ENCODE measurements around the gene PPP1R12B. TPM values are rescaled to one million over a fixed set of nuclear protein-coding genes. Genes with fewer than 3 reads are reported as not detected.
"Not testable (repeated sequence)": the region's sequence is repeated elsewhere in the genome, so short reads cannot be mapped to it uniquely, and the experiment has no call there.

PPP1R12B gene
- polyA plus RNA-seq, 1 donor: 51.8 TPM

DNA sequence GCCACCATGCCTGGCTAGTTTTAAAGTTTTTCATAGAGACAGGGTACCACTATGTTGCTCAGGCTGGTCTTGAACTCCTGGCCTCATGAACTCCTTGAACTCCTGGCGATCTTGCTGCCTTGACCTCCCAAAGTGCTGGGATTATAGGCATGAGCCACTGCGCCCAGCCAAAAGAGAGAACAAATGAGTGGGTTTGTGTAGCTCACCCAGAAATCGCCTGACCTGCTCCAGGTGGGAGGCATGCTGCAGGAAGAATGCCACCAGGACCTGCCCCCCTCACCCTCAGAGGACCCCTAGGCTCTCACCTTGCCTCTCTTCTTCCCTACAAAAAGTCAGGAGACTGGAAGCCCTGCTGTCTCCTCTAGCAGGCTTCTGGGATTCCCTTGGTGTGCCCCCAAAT is 272.9 kb downstream of the PPP1R12B start:
- WGBS (ENCODE audit: insufficient coverage, low lambda C conversion rate): no CpG with 5 or more reads among the region's 3 CpGs
- Histone ChIP-seq H3K27me3 (ENCODE audit: control insufficient read depth, insufficient read depth, low read length) (no peaks in the 10 kb centered on the region), H3K4me1 (ENCODE audit: control insufficient read depth, insufficient read depth, low read length) (no peaks in the 10 kb centered on the region), H3K4me3 (ENCODE audit: low read length) (no peak overlapping the region), H3K9me3 (ENCODE audit: control insufficient read depth, low read depth, low read length) (peaks cover 5% of the 10 kb centered on the region), H3K36me3 (ENCODE audit: control insufficient read depth, insufficient read depth, low read length) (no peaks in the 10 kb centered on the region), H3K27ac (ENCODE audit: low read length) (no peak overlapping the region)
- DNase-seq: no peak

DNA sequence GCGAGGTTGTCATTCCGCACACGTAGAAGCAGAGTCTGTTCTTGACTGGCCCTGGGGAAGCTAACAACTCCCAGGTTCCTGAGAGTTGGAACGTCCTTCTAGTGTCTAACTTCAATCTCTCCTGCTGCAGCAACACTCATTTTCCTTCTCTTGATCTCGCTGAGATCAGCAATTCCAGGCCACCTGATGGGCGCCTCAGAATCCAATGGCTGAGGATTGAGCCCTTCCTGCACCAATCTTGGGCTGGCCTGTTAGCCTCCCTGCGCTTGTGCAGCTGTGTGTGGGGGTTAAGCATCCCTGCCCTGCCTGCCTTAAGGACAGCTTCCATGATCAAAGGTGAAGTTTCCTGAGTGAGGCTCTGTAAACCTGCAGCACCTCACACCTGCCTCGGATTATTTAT is 273.9 kb downstream of the PPP1R12B start:
- no peak overlapping the region for H3K27ac ChIP-seq (ENCODE audit: low read length)
- 50% methylated on average over 2 of the region's 8 CpGs for WGBS (ENCODE audit: insufficient coverage, low lambda C conversion rate)
- H3K27me3 ChIP-seq (ENCODE audit: control insufficient read depth, insufficient read depth, low read length): no peaks in the 10 kb centered on the region
- H3K4me1 ChIP-seq (ENCODE audit: control insufficient read depth, insufficient read depth, low read length): peaks cover 3% of the 10 kb centered on the region
- DNase-seq: no peak
- no peaks in the 10 kb centered on the region for H3K36me3 ChIP-seq (ENCODE audit: control insufficient read depth, insufficient read depth, low read length)
- H3K4me3 ChIP-seq (ENCODE audit: low read length): no peak overlapping the region
- peaks cover 5% of the 10 kb centered on the region for H3K9me3 ChIP-seq (ENCODE audit: control insufficient read depth, low read depth, low read length)

DNA sequence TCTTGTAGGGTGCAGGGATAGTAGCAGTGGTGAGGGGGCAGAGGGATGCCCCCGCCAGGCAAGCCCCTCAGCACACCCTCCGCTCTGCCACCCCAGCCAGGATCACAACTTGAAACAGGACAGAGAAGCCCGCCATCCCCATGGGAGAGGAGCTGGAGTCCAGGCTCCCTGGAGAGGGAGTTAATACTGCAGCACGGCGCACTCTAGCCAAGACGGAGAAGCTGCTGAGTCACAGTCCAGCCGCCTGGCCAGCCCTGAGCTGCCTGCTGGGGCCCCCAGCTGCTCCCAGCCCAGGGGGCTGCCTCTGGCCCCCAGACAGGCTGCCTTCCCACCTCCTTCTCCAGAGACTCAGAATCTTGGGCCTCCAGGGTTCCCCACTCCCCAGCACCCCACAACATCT is 274.6 kb downstream of the PPP1R12B start:
- Histone ChIP-seq H3K4me3 (ENCODE audit: low read length) (no peak overlapping the region), H3K27me3 (ENCODE audit: control insufficient read depth, insufficient read depth, low read length) (no peaks in the 10 kb centered on the region), H3K4me1 (ENCODE audit: control insufficient read depth, insufficient read depth, low read length) (peaks cover 5% of the 10 kb centered on the region), H3K27ac (ENCODE audit: low read length) (no peak overlapping the region), H3K36me3 (ENCODE audit: control insufficient read depth, insufficient read depth, low read length) (no peaks in the 10 kb centered on the region), H3K9me3 (ENCODE audit: control insufficient read depth, low read depth, low read length) (peaks cover 5% of the 10 kb centered on the region)
- DNase-seq: no peak
- no CpG with 5 or more reads among the region's 7 CpGs for WGBS (ENCODE audit: insufficient coverage, low lambda C conversion rate)

DNA sequence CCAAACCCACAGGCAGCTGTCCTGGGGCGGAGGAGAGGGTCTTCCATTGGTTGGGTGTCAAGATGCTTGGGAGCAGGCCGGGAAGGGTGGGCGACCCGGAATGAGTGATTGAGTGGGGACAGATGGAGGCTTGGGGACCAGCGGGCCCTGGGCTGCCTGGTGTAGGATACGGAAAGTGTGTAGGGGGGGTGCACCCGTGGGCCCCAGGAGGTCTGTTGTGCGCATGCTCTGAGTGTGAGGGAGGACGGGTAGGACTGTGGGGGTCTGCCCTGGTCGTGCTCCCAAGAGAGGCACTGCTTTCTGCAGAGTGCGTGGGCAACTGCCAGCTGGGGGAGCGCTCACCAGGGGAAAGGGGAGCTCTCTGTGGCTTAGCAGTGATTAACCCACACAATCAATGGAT is 275.0 kb downstream of the PPP1R12B start:
- WGBS (ENCODE audit: insufficient coverage, low lambda C conversion rate): no CpG with 5 or more reads among the region's 12 CpGs
- H3K36me3 ChIP-seq (ENCODE audit: control insufficient read depth, insufficient read depth, low read length); H3K4me3 ChIP-seq (ENCODE audit: low read length); H3K4me1 ChIP-seq (ENCODE audit: control insufficient read depth, insufficient read depth, low read length); H3K27ac ChIP-seq (ENCODE audit: low read length); H3K27me3 ChIP-seq (ENCODE audit: control insufficient read depth, insufficient read depth, low read length); H3K9me3 ChIP-seq (ENCODE audit: control insufficient read depth, low read depth, low read length); DNase-seq: not testable (repeated sequence)

DNA sequence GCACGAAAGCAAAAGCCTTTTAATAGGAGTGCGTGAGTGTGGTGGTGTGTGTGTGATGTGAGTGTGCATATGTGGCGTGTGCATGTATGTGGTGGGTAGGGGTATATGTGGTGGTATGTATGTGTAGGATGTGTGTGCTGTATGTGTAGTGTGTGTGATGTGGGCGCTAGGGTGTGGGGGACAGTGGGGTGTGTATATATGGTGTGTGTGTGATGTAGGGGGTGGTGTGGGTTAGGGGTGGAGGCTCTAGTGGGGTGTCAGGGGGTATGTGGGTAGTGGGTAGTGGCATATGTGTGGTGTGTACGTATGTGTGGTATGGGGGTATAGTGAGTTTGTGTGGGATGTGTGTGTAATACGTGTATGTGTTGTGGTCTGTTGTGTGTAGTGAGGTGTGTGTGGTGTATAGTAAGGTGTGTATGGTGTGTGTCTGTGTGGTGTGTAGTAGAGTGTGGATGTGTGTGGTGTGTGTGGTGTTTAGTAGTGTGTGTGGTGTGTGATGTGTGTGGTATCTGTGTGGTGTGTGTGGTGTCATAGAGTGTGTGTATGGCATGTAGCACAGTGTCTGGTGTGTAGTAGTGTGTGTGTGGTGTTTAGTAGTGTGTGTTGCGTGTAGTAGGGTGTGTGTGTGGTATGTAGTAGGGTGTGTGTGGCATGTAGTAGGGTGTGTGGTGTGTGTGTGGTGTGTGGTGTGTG is 275.7 kb downstream of the PPP1R12B start:
- Histone ChIP-seq H3K27me3 (ENCODE audit: control insufficient read depth, insufficient read depth, low read length) (no peaks in the 10 kb centered on the region), H3K27ac (ENCODE audit: low read length) (no peak overlapping the region), H3K4me1 (ENCODE audit: control insufficient read depth, insufficient read depth, low read length) (peaks cover 5% of the 10 kb centered on the region), H3K9me3 (ENCODE audit: control insufficient read depth, low read depth, low read length) (peaks cover 5% of the 10 kb centered on the region), H3K36me3 (ENCODE audit: control insufficient read depth, insufficient read depth, low read length) (no peaks in the 10 kb centered on the region), H3K4me3 (ENCODE audit: low read length) (no peak overlapping the region)
- WGBS (ENCODE audit: insufficient coverage, low lambda C conversion rate): no CpG with 5 or more reads among the region's 7 CpGs
- no peak for DNase-seq

DNA sequence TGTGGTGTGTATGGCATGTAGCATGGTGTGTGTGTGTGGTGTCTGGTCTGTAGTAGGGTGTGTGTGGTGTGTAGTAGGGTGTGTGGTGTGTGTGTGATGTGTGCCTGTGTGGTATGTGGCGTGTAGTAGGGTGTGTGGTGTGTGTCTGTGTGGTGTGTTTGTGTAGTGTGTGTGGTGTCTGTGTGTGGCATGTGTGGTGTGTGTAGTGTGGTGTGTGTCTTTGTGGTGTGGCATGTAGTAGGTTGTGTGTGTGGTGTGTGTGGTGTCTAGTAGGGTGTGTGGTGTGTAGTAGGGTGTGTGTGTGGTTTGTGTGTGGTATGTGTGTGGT is 276.2 kb downstream of the PPP1R12B start:
- DNase-seq: no peak
- Histone ChIP-seq H3K27me3 (ENCODE audit: control insufficient read depth, insufficient read depth, low read length) (no peaks in the 10 kb centered on the region), H3K4me3 (ENCODE audit: low read length) (no peak overlapping the region), H3K4me1 (ENCODE audit: control insufficient read depth, insufficient read depth, low read length) (peaks cover 5% of the 10 kb centered on the region), H3K27ac (ENCODE audit: low read length) (no peak overlapping the region), H3K9me3 (ENCODE audit: control insufficient read depth, low read depth, low read length) (peaks cover 5% of the 10 kb centered on the region), H3K36me3 (ENCODE audit: control insufficient read depth, insufficient read depth, low read length) (no peaks in the 10 kb centered on the region)
- no CpG with 5 or more reads among the region's 1 CpG for WGBS (ENCODE audit: insufficient coverage, low lambda C conversion rate)

DNA sequence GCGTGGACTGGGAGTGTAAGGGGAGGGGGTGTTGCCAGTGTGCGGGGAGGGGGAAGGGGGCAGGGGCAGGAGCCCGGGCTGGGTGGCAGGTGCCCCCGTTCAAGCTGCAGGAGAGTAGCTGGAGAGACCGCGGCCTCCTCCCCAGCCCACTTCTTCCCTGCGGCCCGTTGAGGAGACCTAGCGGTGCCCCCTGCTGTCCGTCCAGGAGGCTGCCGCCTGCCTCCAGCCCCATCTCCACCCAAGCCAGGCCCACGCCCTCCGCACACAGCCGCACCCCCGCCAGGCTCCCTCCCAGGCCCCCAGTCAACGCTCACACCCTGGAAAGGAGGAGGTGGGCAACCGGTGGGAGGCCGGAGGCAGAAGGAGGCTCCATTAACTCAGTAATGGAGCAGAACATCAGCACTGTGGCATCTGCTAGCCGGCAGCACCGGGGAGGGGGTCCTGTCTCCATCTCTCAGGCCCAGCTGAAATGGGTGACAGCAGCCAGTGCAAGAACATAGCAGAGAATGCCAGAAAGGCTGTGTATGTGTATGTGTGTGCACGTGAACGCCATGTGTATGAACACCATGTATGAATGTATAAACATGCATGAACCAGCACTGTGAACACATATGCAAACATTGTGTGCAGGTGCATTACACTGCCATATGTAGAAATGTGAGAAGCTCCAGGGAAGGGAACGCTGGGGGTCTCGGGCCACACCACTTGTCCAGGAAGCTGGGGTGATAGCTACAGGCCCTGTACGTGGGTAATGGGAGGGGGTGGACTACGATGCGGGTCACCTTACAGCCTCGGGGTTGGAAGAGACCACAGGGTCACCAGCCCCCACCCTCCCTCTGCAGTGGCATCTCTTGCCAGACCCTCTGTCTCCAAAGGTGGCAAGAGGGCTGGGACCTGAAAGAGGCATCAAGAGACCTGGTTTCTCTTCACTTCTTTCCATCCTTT is 277.2 kb downstream of the PPP1R12B start:
- H3K36me3 ChIP-seq (ENCODE audit: control insufficient read depth, insufficient read depth, low read length): no peaks in the 10 kb centered on the region
- H3K4me3 ChIP-seq (ENCODE audit: low read length): no peak overlapping the region
- H3K4me1 ChIP-seq (ENCODE audit: control insufficient read depth, insufficient read depth, low read length): peaks cover 5% of the 10 kb centered on the region
- H3K9me3 ChIP-seq (ENCODE audit: control insufficient read depth, low read depth, low read length): peaks cover 5% of the 10 kb centered on the region
- peak in 1 of 2 donors; percentile 56 for DNase-seq
- H3K27ac ChIP-seq (ENCODE audit: low read length): no peak overlapping the region
- WGBS (ENCODE audit: insufficient coverage, low lambda C conversion rate): no CpG with 5 or more reads among the region's 28 CpGs
- no peaks in the 10 kb centered on the region for H3K27me3 ChIP-seq (ENCODE audit: control insufficient read depth, insufficient read depth, low read length)

DNA sequence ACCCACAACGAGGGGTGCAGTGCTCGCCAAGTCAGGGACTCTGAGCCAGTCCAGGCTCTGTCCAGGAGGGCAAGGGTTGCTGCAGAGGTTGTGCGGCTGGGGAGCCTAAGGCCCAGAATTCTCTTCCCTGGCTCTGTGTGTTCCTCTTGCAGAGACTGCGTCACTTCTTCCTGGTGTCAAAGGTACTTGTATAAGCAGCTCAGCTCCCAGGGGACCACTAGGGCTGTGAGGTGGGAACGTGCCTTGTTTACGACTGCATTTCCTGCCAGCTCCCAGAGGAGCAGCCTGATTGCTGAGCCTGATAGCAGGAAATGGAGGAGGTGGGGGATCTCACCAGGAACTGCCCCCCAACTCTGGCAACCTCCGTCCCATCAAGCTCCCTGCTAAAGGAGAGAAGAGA is 278.5 kb downstream of the PPP1R12B start:
- WGBS (ENCODE audit: insufficient coverage, low lambda C conversion rate): no CpG with 5 or more reads among the region's 7 CpGs
- DNase-seq; H3K36me3 ChIP-seq (ENCODE audit: control insufficient read depth, insufficient read depth, low read length); H3K9me3 ChIP-seq (ENCODE audit: control insufficient read depth, low read depth, low read length); H3K4me1 ChIP-seq (ENCODE audit: control insufficient read depth, insufficient read depth, low read length); H3K27ac ChIP-seq (ENCODE audit: low read length); H3K27me3 ChIP-seq (ENCODE audit: control insufficient read depth, insufficient read depth, low read length); H3K4me3 ChIP-seq (ENCODE audit: low read length): not testable (repeated sequence)

DNA sequence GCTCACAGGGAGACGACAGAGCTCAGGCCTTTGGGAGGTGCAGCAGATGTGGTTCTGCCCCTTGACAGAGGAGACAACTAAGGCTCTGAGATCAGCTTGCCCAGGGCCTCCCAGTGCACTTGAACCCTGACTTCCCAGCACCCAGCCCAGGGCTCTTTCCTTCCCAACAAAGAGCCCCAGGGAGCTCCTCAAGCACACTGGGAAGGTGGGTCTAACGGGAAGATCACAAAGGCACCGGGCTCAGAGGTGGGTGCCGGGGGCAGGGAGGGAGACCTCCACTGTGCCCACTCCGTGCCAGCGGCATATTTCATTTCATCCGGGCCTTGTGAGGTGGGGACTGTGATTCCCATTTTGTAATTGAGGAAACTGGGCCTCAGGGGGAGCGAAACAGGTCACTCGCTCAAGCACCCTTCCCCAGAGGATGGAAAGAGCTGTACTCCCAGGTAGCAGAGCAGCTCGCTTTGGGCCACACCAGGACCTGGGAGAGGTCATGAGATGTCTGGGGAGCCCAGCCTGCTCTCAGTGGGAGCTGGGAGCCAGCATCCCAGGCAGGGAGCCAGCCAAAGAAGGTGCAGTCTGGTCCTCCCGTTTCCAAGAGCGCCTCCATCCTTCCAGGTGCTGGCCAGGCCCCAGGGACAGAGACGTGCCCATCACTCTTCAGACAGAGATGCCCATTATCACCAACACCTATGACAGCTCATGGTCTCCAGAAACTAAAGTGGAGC is 279.5 kb downstream of the PPP1R12B start:
- no peak for DNase-seq
- peaks cover 5% of the 10 kb centered on the region for H3K4me1 ChIP-seq (ENCODE audit: control insufficient read depth, insufficient read depth, low read length)
- peaks cover 5% of the 10 kb centered on the region for H3K9me3 ChIP-seq (ENCODE audit: control insufficient read depth, low read depth, low read length)
- no peaks in the 10 kb centered on the region for H3K27me3 ChIP-seq (ENCODE audit: control insufficient read depth, insufficient read depth, low read length)
- no peaks in the 10 kb centered on the region for H3K36me3 ChIP-seq (ENCODE audit: control insufficient read depth, insufficient read depth, low read length)
- H3K4me3 ChIP-seq (ENCODE audit: low read length): no peak overlapping the region
- WGBS (ENCODE audit: insufficient coverage, low lambda C conversion rate): no CpG with 5 or more reads among the region's 13 CpGs
- no peak overlapping the region for H3K27ac ChIP-seq (ENCODE audit: low read length)

DNA sequence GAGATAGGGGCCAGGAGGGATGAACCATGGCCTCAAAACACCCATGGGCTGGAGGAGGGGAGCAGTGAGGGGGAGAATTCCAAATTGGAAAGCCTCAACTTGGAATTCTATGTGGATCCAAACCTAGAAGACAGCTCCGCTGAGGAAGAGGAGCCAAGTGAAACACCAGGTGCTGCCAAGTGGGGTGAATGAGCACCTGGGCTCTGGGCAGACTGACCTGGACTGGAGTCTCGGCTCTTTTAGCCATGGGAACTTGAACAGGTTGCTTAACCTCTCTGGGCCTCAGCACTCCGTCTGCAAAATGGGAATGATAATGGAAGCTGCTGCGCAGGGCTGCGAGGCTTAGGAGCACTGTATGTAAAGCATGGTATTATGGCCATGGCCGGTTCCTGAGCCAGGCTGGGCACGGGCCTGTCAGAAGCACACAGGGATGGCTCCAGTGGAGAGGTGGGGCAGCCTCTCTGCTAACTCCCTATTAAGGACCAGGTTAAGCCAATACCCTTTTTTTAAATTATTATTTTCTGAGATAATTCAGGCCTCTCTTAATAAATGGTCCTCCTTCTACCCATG is 280.2 kb downstream of the PPP1R12B start:
- WGBS (ENCODE audit: insufficient coverage, low lambda C conversion rate): no CpG with 5 or more reads among the region's 7 CpGs
- no peak overlapping the region for H3K4me3 ChIP-seq (ENCODE audit: low read length)
- peaks cover 5% of the 10 kb centered on the region for H3K4me1 ChIP-seq (ENCODE audit: control insufficient read depth, insufficient read depth, low read length)
- no peaks in the 10 kb centered on the region for H3K27me3 ChIP-seq (ENCODE audit: control insufficient read depth, insufficient read depth, low read length)
- no peak for DNase-seq
- peaks cover 5% of the 10 kb centered on the region for H3K9me3 ChIP-seq (ENCODE audit: control insufficient read depth, low read depth, low read length)
- H3K27ac ChIP-seq (ENCODE audit: low read length): no peak overlapping the region
- H3K36me3 ChIP-seq (ENCODE audit: control insufficient read depth, insufficient read depth, low read length): no peaks in the 10 kb centered on the region
